NT2/D1 (cell line): ENCODE measurements around the gene QRICH2.

Source experiments
- DNase-seq: peaks from one replicate; pipeline ENCODE4 v3.0.0-alpha.2; 2011; ENCODE audit warnings: low read depth, low spot score
- H3K27me3 ChIP-seq: 2 replicates; pipeline ENCODE4 v1.6.0; 2011; ENCODE audit warnings: mild to moderate bottlenecking; ENCODE audit not compliant: insufficient read length, insufficient read depth
- H3K36me3 ChIP-seq: 2 replicates; pipeline ENCODE4 v1.6.1; 2011; ENCODE audit warnings: mild to moderate bottlenecking, low read length, mixed read lengths; ENCODE audit not compliant: insufficient read depth, insufficient read length
- H3K4me1 ChIP-seq: 2 replicates; pipeline ENCODE4 v1.5.1; 2011; ENCODE audit not compliant: insufficient read depth, insufficient read length
- H3K4me3 ChIP-seq: 2 replicates; pipeline ENCODE4 v1.5.1; 2011; ENCODE audit warnings: low read depth; ENCODE audit not compliant: insufficient read length
- H3K9ac ChIP-seq: 2 replicates; pipeline ENCODE4 v1.6.0; 2011; ENCODE audit warnings: low read depth; ENCODE audit not compliant: insufficient read length
- H3K9me3 ChIP-seq: 2 replicates; pipeline ENCODE4 v1.5.1; 2011; ENCODE audit warnings: mild to moderate bottlenecking, low read length; ENCODE audit not compliant: insufficient read depth
- SUZ12 ChIP-seq: IDR thresholded peaks from 2 replicates; pipeline ENCODE4 v1.6.1; 2011; ENCODE audit not compliant: insufficient read length, insufficient read depth; ENCODE audit errors: extremely low read depth
- YY1 ChIP-seq: IDR thresholded peaks from 2 replicates; pipeline ENCODE4 v1.6.1; 2011; ENCODE audit not compliant: insufficient read length, insufficient read depth
- ZNF274 ChIP-seq: IDR thresholded peaks from 2 replicates; pipeline ENCODE4 v1.6.1; 2011; ENCODE audit warnings: mild to moderate bottlenecking, low read depth, low read length

QRICH2 gene

GRCh38 chr17:76337413-76337777 lies 29.3 kb upstream of the QRICH2 start:
- no peak for DNase-seq
- no peak overlapping the region for H3K4me3 ChIP-seq
- H3K9ac ChIP-seq = no peak overlapping the region
- no peaks in the 10 kb centered on the region for H3K27me3 ChIP-seq
- no peaks in the 10 kb centered on the region for H3K9me3 ChIP-seq
- H3K36me3 ChIP-seq = peaks cover 17% of the 10 kb centered on the region
- H3K4me1 ChIP-seq = peaks cover 1% of the 10 kb centered on the region
- TF ChIP-seq YY1 (no peak), ZNF274 (no peak), SUZ12 (no peak)

GRCh38 chr17:76336756-76337412 lies 28.8 kb upstream of the QRICH2 start:
- no peak for DNase-seq

GRCh38 chr17:76335716-76336381 lies 27.8 kb upstream of the QRICH2 start:
- Histone ChIP-seq H3K27me3 (no peaks in the 10 kb centered on the region), H3K4me1 (peaks cover under 1% of the 10 kb centered on the region), H3K9ac (no peak overlapping the region), H3K9me3 (no peaks in the 10 kb centered on the region), H3K36me3 (peaks cover 16% of the 10 kb centered on the region), H3K4me3 (no peak overlapping the region)
- no peak for TF ChIP-seq YY1
- no peak for TF ChIP-seq SUZ12
- TF ChIP-seq ZNF274 = no peak
- no peak for DNase-seq

More at GRCh38 chr17:76336756-76337412, 28.8 kb upstream of the QRICH2 start:
- H3K9me3 ChIP-seq = no peaks in the 10 kb centered on the region
- peaks cover 1% of the 10 kb centered on the region for H3K4me1 ChIP-seq
- H3K27me3 ChIP-seq = no peaks in the 10 kb centered on the region
- no peak overlapping the region for H3K9ac ChIP-seq
- H3K36me3 ChIP-seq = peaks cover 17% of the 10 kb centered on the region
- no peak overlapping the region for H3K4me3 ChIP-seq
- TF ChIP-seq SUZ12 (no peak), ZNF274 (no peak), YY1 (no peak)

- Histone ChIP-seq H3K4me1 (no peaks in the 10 kb centered on the region), H3K9me3 (no peaks in the 10 kb centered on the region), H3K4me3 (no peak overlapping the region)
These were observed 25.8 kb upstream of the QRICH2 start for GRCh38 chr17:76333673-76334505.

GRCh38 chr17:76331083-76331482 lies 23.0 kb upstream of the QRICH2 start:
- no peak for DNase-seq
- Histone ChIP-seq H3K36me3 (peaks cover 57% of the 10 kb centered on the region), H3K4me3 (no peak overlapping the region), H3K9ac (no peak overlapping the region), H3K4me1 (no peaks in the 10 kb centered on the region), H3K27me3 (no peaks in the 10 kb centered on the region), H3K9me3 (no peaks in the 10 kb centered on the region)
- TF ChIP-seq YY1 = no peak
- TF ChIP-seq SUZ12 = no peak
- TF ChIP-seq ZNF274 = no peak

More at GRCh38 chr17:76333673-76334505, 25.8 kb upstream of the QRICH2 start:
- Histone ChIP-seq H3K9ac (no peak overlapping the region), H3K27me3 (no peaks in the 10 kb centered on the region), H3K36me3 (peaks cover 34% of the 10 kb centered on the region)
- no peak for TF ChIP-seq ZNF274
- TF ChIP-seq YY1 = no peak
- TF ChIP-seq SUZ12 = no peak
- no peak for DNase-seq

GRCh38 chr17:76329664-76330063 lies 21.6 kb upstream of the QRICH2 start:
- DNase-seq = no peak
- H3K9ac ChIP-seq = no peak overlapping the region

GRCh38 chr17:76327696-76328095 lies 19.6 kb upstream of the QRICH2 start:
- no peak for TF ChIP-seq SUZ12
- Histone ChIP-seq H3K9ac (no peak overlapping the region), H3K27me3 (no peaks in the 10 kb centered on the region), H3K4me1 (no peaks in the 10 kb centered on the region), H3K4me3 (no peak overlapping the region), H3K9me3 (no peaks in the 10 kb centered on the region), H3K36me3 (peaks cover 63% of the 10 kb centered on the region)
- DNase-seq = no peak

More at GRCh38 chr17:76329664-76330063, 21.6 kb upstream of the QRICH2 start:
- H3K4me1 ChIP-seq = no peaks in the 10 kb centered on the region
- peaks cover 62% of the 10 kb centered on the region for H3K36me3 ChIP-seq
- H3K4me3 ChIP-seq = no peak overlapping the region
- no peaks in the 10 kb centered on the region for H3K9me3 ChIP-seq
- H3K27me3 ChIP-seq = no peaks in the 10 kb centered on the region
- no peak for TF ChIP-seq SUZ12
- no peak for TF ChIP-seq ZNF274
- no peak for TF ChIP-seq YY1
